H1 (cell line): ENCODE data around the gene CCDC88A. TPM values are rescaled to one million over a fixed set of nuclear protein-coding genes. Genes with fewer than 3 reads are reported as not detected.

ENCODE experiments used
- E2F6 ChIP-seq: IDR thresholded peaks from 2 replicates; pipeline ENCODE4 v1.6.1; 2012; ENCODE audit warnings: inconsistent platforms
- POLR2A ChIP-seq, 2 experiments: IDR thresholded peaks; 1 replicate in 1 of 2; 2 replicates in 1 of 2; pipeline ENCODE4 v1.6.1; 2011; ENCODE audit warnings: low read depth in 2 of 2, low read length in 2 of 2, mild to moderate bottlenecking in 2 of 2; ENCODE audit errors: control extremely low read depth in 1 of 2
- SAP30 ChIP-seq: fragments of 300-600 bp; sonication (generic); IDR thresholded peaks from 2 replicates; pipeline ENCODE4 v1.7.1; 2012; ENCODE audit warnings: low read length, moderate library complexity, mild to moderate bottlenecking, inconsistent platforms; ENCODE audit not compliant: insufficient read depth, insufficient replicate concordance
- SP4 ChIP-seq: IDR thresholded peaks from 2 replicates; pipeline ENCODE4 v1.6.1; 2012; ENCODE audit warnings: low read length, inconsistent platforms
- YY1 ChIP-seq: IDR thresholded peaks from 2 replicates; pipeline ENCODE4 v1.6.1; 2011; ENCODE audit warnings: low read depth, mild to moderate bottlenecking, low read length
- polyA plus RNA-seq, 7 experiments: library from polyadenylated mRNA; depleted of rRNA in 3 of 7; stranded (reverse) in 5 of 7; unstranded in 2 of 7; fragments of >200 nt in 5 of 7; fragments of 200-250 nt in 2 of 7; gene quantifications; 1 replicate in 5 of 7; 2 replicates in 1 of 7; 4 replicates in 1 of 7; pipeline versions ENCODE4 v1.2.1 to v1.2.3, GENCODE V29; 2011 to 2013; ENCODE audit warnings: missing spikeins in 2 of 7, mixed read lengths in 2 of 7
- total RNA-seq: library from RNA; stranded (reverse); fragmentation: NEBNext Ultra II Directional; extraction: Animal tissue kit (Norgen Biotek cat#: 25700); gene quantifications from 2 replicates; pipeline ENCODE4 v1.2.1, GENCODE V29; 2021

Gene CCDC88A
- total and polyA plus RNA-seq, 2 of the 8 experiments (the other 6 are each of a cell fraction or from before 2014, with no cell fraction given), result 27.0 to 98.0 TPM

DNA sequence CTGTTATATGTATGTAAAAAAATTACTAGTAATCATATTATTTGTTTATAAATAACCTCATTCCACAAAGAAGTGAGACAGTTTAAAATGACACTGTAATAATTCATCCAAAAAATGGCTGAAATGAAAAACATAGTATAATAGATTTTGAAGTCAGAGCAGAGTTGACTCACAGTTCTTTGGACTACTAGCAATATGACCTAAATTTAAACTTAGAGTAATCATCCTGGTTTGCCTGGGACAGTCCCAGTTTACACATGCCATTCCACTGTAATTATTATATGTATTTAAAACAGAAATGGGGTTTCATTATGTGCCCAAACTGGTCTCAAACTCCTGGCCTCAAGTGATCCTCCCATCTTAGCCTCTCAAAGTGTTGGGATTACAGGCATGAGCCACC, 48.3 kb downstream of the CCDC88A start (continued):
- TF ChIP-seq E2F6 (no peak), SP4 (no peak), YY1 (no peak), SAP30 (no peak), POLR2A (IDR thresholded peaks at IDR 0.05; ENCODE audit: control extremely low read depth in 1 of 2, low read depth in 2 of 2, low read length in 2 of 2) (no peak)
